ENCODE measurements around the gene CADM2.

CADM2 gene

GRCh38 chr3:85837402-85837801 is 878.6 kb downstream of the CADM2 start:
- TF ChIP-seq EZH2 (IDR thresholded peaks at IDR 0.05; ENCODE audit: borderline replicate concordance, low read length) (no peak), CTCF (IDR thresholded peaks at IDR 0.05; ENCODE audit: low read length) (no peak)
- H3K9me2 ChIP-seq (ENCODE audit: low read depth, low read length) = no peaks in the 10 kb centered on the region
- H3K36me3 ChIP-seq (ENCODE audit: insufficient read depth, low read length) = no peaks in the 10 kb centered on the region
- H3K4me3 ChIP-seq (ENCODE audit: low read depth, low read length, poor library complexity, severe bottlenecking) = no peak overlapping the region
- H3K4me2 ChIP-seq (ENCODE audit: low read length) = no peak overlapping the region
- no peaks in the 10 kb centered on the region for H4K20me1 ChIP-seq (ENCODE audit: insufficient read depth, low read length)
- no peak overlapping the region for H3K27ac ChIP-seq (ENCODE audit: low read depth, low read length, poor library complexity, severe bottlenecking)
- H2AFZ ChIP-seq (ENCODE audit: low read length) = no peak overlapping the region
- no peaks in the 10 kb centered on the region for H3K27me3 ChIP-seq (ENCODE audit: insufficient read depth, low read length)
- H3F3A ChIP-seq (ENCODE audit: insufficient read depth, low read length) = no peaks in the 10 kb centered on the region
- H3K79me2 ChIP-seq (ENCODE audit: insufficient read depth, low read length) = no peaks in the 10 kb centered on the region
- no peaks in the 10 kb centered on the region for H3K9me3 ChIP-seq (ENCODE audit: low read length)
- no peak overlapping the region for H3K9ac ChIP-seq (ENCODE audit: low read length)
- H3K4me1 ChIP-seq (ENCODE audit: insufficient read depth, low read length, severe bottlenecking) = no peaks in the 10 kb centered on the region

- no peak overlapping the region for H3K4me2 ChIP-seq (ENCODE audit: low read length)
- no peaks in the 10 kb centered on the region for H3K9me3 ChIP-seq (ENCODE audit: low read length)
- H3K9ac ChIP-seq (ENCODE audit: low read length) = no peak overlapping the region
- H3K4me3 ChIP-seq (ENCODE audit: low read depth, low read length, poor library complexity, severe bottlenecking) = no peak overlapping the region
- H3K36me3 ChIP-seq (ENCODE audit: insufficient read depth, low read length) = no peaks in the 10 kb centered on the region
- H3K79me2 ChIP-seq (ENCODE audit: insufficient read depth, low read length) = no peaks in the 10 kb centered on the region
- H3F3A ChIP-seq (ENCODE audit: insufficient read depth, low read length) = no peaks in the 10 kb centered on the region
- no peaks in the 10 kb centered on the region for H3K4me1 ChIP-seq (ENCODE audit: insufficient read depth, low read length, severe bottlenecking)
- H3K27me3 ChIP-seq (ENCODE audit: insufficient read depth, low read length) = no peaks in the 10 kb centered on the region
- TF ChIP-seq EZH2 (IDR thresholded peaks at IDR 0.05; ENCODE audit: borderline replicate concordance, low read length) (no peak), CTCF (IDR thresholded peaks at IDR 0.05; ENCODE audit: low read length) (no peak)
- no peaks in the 10 kb centered on the region for H3K9me2 ChIP-seq (ENCODE audit: low read depth, low read length)
- H2AFZ ChIP-seq (ENCODE audit: low read length) = no peak overlapping the region
- H3K27ac ChIP-seq (ENCODE audit: low read depth, low read length, poor library complexity, severe bottlenecking) = no peak overlapping the region
- H4K20me1 ChIP-seq (ENCODE audit: insufficient read depth, low read length) = no peaks in the 10 kb centered on the region
Measured at GRCh38 chr3:85838921-85839320, 880.1 kb downstream of the CADM2 start.

- H3K4me3 ChIP-seq (ENCODE audit: low read depth, low read length, poor library complexity, severe bottlenecking) = no peak overlapping the region
- H3F3A ChIP-seq (ENCODE audit: insufficient read depth, low read length) = no peaks in the 10 kb centered on the region
- no peak overlapping the region for H3K4me2 ChIP-seq (ENCODE audit: low read length)
- H3K36me3 ChIP-seq (ENCODE audit: insufficient read depth, low read length) = no peaks in the 10 kb centered on the region
- H4K20me1 ChIP-seq (ENCODE audit: insufficient read depth, low read length) = no peaks in the 10 kb centered on the region
- no peak overlapping the region for H3K9ac ChIP-seq (ENCODE audit: low read length)
- H2AFZ ChIP-seq (ENCODE audit: low read length) = no peak overlapping the region
- H3K4me1 ChIP-seq (ENCODE audit: insufficient read depth, low read length, severe bottlenecking) = no peaks in the 10 kb centered on the region
- H3K27me3 ChIP-seq (ENCODE audit: insufficient read depth, low read length) = no peaks in the 10 kb centered on the region
- no peaks in the 10 kb centered on the region for H3K79me2 ChIP-seq (ENCODE audit: insufficient read depth, low read length)
- H3K9me3 ChIP-seq (ENCODE audit: low read length) = no peaks in the 10 kb centered on the region
- no peak overlapping the region for H3K27ac ChIP-seq (ENCODE audit: low read depth, low read length, poor library complexity, severe bottlenecking)
- TF ChIP-seq EZH2 (IDR thresholded peaks at IDR 0.05; ENCODE audit: borderline replicate concordance, low read length) (no peak), CTCF (IDR thresholded peaks at IDR 0.05; ENCODE audit: low read length) (no peak)
- no peaks in the 10 kb centered on the region for H3K9me2 ChIP-seq (ENCODE audit: low read depth, low read length)
Measured at GRCh38 chr3:85842081-85842480, 883.3 kb downstream of the CADM2 start.
